Keratinocyte (primary cell): ENCODE results near the gene FES. TPM values are rescaled to one million over a fixed set of nuclear protein-coding genes. Genes with fewer than 3 reads are reported as not detected.

Source experiments
- DNase-seq: peaks from one replicate; pipeline ENCODE4 v3.0.0-alpha.2; 2011; ENCODE audit warnings: low read depth, missing footprints, low spot score
- FAIRE-seq: peaks from 2 replicates; lab custom pipeline; 2011; peaks lifted over from hg19 to GRCh38; lab: Jason Lieb, UNC
- H2AFZ ChIP-seq: 2 replicates; pipeline ENCODE4 v1.6.0; 2012; ENCODE audit warnings: low read length, control low read depth, inconsistent platforms; ENCODE audit not compliant: control insufficient read depth
- H3K27ac ChIP-seq: 2 replicates; pipeline ENCODE4 v1.5.1; 2011; ENCODE audit warnings: low read length; ENCODE audit not compliant: control insufficient read depth, insufficient read depth
- H3K27me3 ChIP-seq: 3 replicates; pipeline ENCODE4 v1.6.0; 2011; ENCODE audit warnings: low read length; ENCODE audit not compliant: control insufficient read depth, insufficient read depth; ENCODE audit errors: extremely low read depth
- H3K36me3 ChIP-seq, 2 experiments: 2 replicates in 1 of 2; 3 replicates in 1 of 2; pipeline ENCODE4 v1.5.1; 2011; ENCODE audit warnings: low read length in 2 of 2, mild to moderate bottlenecking in 1 of 2; ENCODE audit not compliant: control insufficient read depth in 2 of 2, insufficient read depth in 2 of 2; ENCODE audit errors: extremely low read depth in 1 of 2
- H3K4me1 ChIP-seq: 3 replicates; pipeline ENCODE4 v1.5.1; 2011; ENCODE audit warnings: low read length; ENCODE audit not compliant: control insufficient read depth, insufficient read depth; ENCODE audit errors: extremely low read depth
- H3K4me2 ChIP-seq: 3 replicates; pipeline ENCODE4 v1.6.0; 2011; ENCODE audit warnings: low read depth, low read length; ENCODE audit not compliant: control insufficient read depth, insufficient read depth; ENCODE audit errors: extremely low read depth
- H3K4me3 ChIP-seq, 3 experiments: fragments of 200-600 bp in 1 of 3; sonication (generic) in 1 of 3; 2 replicates in 2 of 3; 3 replicates in 1 of 3; pipeline ENCODE4 v1.5.1; 2011 to 2016; ENCODE audit warnings: low read length in 3 of 3, mild to moderate bottlenecking in 3 of 3, control low read depth in 2 of 3, inconsistent platforms in 1 of 3, low read depth in 1 of 3, mixed read lengths in 1 of 3, mixed run types in 1 of 3, moderate library complexity in 1 of 3; ENCODE audit not compliant: control insufficient read depth in 2 of 3, insufficient read depth in 2 of 3; ENCODE audit errors: extremely low read depth in 1 of 3
- H3K79me2 ChIP-seq: 2 replicates; pipeline ENCODE4 v1.6.0; 2012; ENCODE audit warnings: low read length; ENCODE audit not compliant: control insufficient read depth, insufficient read depth
- H3K9ac ChIP-seq: 3 replicates; pipeline ENCODE4 v1.6.0; 2011; ENCODE audit warnings: low read length; ENCODE audit not compliant: control insufficient read depth, insufficient read depth; ENCODE audit errors: extremely low read depth
- H3K9me1 ChIP-seq: 3 replicates; pipeline ENCODE4 v1.6.0; 2011; ENCODE audit warnings: low read length; ENCODE audit not compliant: control insufficient read depth, insufficient read depth; ENCODE audit errors: extremely low read depth
- H3K9me3 ChIP-seq: 2 replicates; pipeline ENCODE4 v1.5.1; 2012; ENCODE audit warnings: low read depth, low read length; ENCODE audit not compliant: control insufficient read depth
- H4K20me1 ChIP-seq: 3 replicates; pipeline ENCODE4 v1.6.0; 2011; ENCODE audit warnings: low read length; ENCODE audit not compliant: control insufficient read depth, insufficient read depth; ENCODE audit errors: extremely low read depth
- EZH2 ChIP-seq: IDR thresholded peaks from one replicate; pipeline ENCODE4 v1.6.1; 2012; ENCODE audit warnings: inconsistent platforms, mild to moderate bottlenecking, low read length, moderate library complexity
- dilution Hi-C: fragments of 300-500 bp; cut with MboI; formaldehyde crosslinking; loops from one replicate; pipeline ENCODE4 v1.7.0; 2020; ENCODE audit warnings: low sequenced_read_pairs; ENCODE audit not compliant: extremely low pct_ligation_motif_present
- polyA plus RNA-seq, 5 experiments: library from polyadenylated mRNA; depleted of rRNA in 3 of 5; stranded (reverse) in 3 of 5; stranded (forward) in 1 of 5; unstranded in 1 of 5; fragments of >200 nt; gene quantifications; 1 replicate in 1 of 5; 2 replicates in 3 of 5; 3 replicates in 1 of 5; pipeline versions ENCODE4 v1.2.1 to v1.2.3, GENCODE V29; 2011 to 2012; ENCODE audit warnings: missing spikeins in 2 of 5, low read depth in 1 of 5, low replicate concordance in 1 of 5
- TF ChIP-seq, protein P1 (sequence below), 3 experiments: IDR thresholded peaks in 1 of 3; conservative IDR thresholded peaks in 1 of 3; optimal IDR thresholded peaks in 1 of 3; 2 replicates in 2 of 3; 3 replicates in 1 of 3; pipeline versions ENCODE3 to v1.5.1; 2011; ENCODE audit warnings: low read length in 3 of 3, mild to moderate bottlenecking in 3 of 3, moderate library complexity in 2 of 3, control low read depth in 1 of 3, inconsistent platforms in 1 of 3; ENCODE audit not compliant: insufficient read depth in 2 of 3; ENCODE audit errors: extremely low read depth in 1 of 3

FES gene
- polyA plus RNA-seq, 1 donor (not counting 4 experiments of a cell fraction or from before 2014, with no cell fraction given) = 0.34 TPM

DNA sequence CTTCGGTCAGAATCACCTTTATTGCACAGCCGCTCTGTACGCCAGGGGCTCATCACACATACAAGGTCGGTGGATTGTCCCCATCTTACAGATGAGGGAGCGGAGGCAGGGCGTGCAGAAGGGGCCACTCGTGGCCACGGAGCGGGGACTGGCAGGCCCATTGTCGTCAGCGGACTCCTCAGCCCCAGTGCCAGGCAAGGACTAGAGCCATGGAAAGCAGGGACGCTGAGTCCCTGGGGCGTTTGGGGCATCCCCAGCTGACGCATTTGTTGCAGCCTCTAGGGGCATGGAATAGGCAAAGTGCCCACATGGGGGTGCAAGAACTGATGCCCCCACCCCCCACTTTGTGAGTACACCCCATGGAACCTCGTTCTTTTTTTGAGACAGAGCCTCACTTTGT lies 45.8 kb upstream of the FES start:
- H3K9me3 ChIP-seq = no peaks in the 10 kb centered on the region
- no peaks in the 10 kb centered on the region for H3K36me3 ChIP-seq
- no peak overlapping the region for H2AFZ ChIP-seq
- dilution Hi-C loops = no loop called here
- H3K27ac ChIP-seq = no peak overlapping the region
- TF ChIP-seq, protein P1, sequence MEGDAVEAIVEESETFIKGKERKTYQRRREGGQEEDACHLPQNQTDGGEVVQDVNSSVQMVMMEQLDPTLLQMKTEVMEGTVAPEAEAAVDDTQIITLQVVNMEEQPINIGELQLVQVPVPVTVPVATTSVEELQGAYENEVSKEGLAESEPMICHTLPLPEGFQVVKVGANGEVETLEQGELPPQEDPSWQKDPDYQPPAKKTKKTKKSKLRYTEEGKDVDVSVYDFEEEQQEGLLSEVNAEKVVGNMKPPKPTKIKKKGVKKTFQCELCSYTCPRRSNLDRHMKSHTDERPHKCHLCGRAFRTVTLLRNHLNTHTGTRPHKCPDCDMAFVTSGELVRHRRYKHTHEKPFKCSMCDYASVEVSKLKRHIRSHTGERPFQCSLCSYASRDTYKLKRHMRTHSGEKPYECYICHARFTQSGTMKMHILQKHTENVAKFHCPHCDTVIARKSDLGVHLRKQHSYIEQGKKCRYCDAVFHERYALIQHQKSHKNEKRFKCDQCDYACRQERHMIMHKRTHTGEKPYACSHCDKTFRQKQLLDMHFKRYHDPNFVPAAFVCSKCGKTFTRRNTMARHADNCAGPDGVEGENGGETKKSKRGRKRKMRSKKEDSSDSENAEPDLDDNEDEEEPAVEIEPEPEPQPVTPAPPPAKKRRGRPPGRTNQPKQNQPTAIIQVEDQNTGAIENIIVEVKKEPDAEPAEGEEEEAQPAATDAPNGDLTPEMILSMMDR (optimal IDR thresholded peaks at IDR 0.05 in 1 of 3, IDR thresholded peaks at IDR 0.05 in 1 of 3, conservative IDR thresholded peaks at IDR 0.05 in 1 of 3; ENCODE audit: extremely low read depth in 1 of 3, insufficient read depth in 2 of 3, low read length in 3 of 3) = no peak
- no peak for TF ChIP-seq EZH2
- no peaks in the 10 kb centered on the region for H3K9me1 ChIP-seq
- no peaks in the 10 kb centered on the region for H3K79me2 ChIP-seq
- H3K4me2 ChIP-seq = no peak overlapping the region
- no peak overlapping the region for H3K4me3 ChIP-seq
- peaks cover 9% of the 10 kb centered on the region for H3K4me1 ChIP-seq
- no peak for FAIRE-seq
- DNase-seq = no peak
- H4K20me1 ChIP-seq = no peaks in the 10 kb centered on the region
- H3K27me3 ChIP-seq = no peaks in the 10 kb centered on the region
- H3K9ac ChIP-seq = no peak overlapping the region

DNA sequence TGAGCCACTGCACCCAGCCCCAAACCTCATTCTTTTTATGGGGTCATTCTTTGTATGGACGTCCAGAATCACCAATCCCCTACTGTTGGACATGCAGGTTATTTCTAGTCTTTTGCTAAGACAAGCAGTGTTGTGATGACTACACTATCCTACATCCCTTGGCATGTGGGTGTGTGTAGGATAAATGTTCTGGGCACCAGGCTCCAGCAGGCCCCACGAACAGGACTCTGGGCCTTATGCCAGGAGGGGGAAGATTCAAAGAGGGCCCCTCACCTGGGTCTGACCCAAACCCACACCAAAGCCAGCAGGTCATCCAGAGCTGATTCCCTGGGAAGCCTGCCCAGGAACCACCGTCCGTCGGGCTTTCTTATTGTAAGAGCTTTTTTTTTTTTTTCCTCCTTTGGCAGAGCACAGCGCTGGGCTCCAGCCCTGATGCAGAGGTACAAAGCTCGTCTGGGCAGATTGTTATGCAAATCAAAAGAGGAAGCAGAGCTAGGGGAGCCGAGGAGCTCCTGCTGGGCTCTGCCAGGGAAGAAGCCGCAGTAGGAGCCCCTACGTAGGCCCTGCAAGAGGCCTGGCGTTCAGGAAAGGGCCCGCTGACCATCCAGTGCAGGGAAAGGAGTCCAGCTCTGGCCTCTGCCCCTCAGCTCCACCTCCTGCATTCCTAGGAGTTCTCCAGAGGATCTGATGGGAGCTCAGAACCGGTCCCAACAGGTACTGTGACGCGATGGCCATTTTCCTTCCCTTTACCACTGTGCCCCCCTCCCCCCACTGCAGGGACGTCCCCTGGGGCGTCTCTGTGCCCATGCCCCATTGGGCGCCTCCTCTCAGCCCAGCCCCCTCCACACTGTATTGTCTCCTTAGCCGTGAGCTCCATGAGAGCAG lies 44.9 kb upstream of the FES start:
- Histone ChIP-seq H3K4me3 (no peak overlapping the region), H2AFZ (peak overlapping the region; percentile 63), H3K9me3 (no peaks in the 10 kb centered on the region), H3K27ac (peak overlapping the region; percentile 18), H3K9me1 (no peaks in the 10 kb centered on the region), H4K20me1 (no peaks in the 10 kb centered on the region), H3K27me3 (no peaks in the 10 kb centered on the region), H3K4me1 (peaks cover 9% of the 10 kb centered on the region), H3K4me2 (peak overlapping the region; percentile 42), H3K79me2 (no peaks in the 10 kb centered on the region), H3K9ac (peak overlapping the region; percentile 51), H3K36me3 (no peaks in the 10 kb centered on the region)
- DNase-seq = no peak
- no peak for TF ChIP-seq EZH2
- TF ChIP-seq, protein P1 (optimal IDR thresholded peaks at IDR 0.05 in 1 of 3, IDR thresholded peaks at IDR 0.05 in 1 of 3, conservative IDR thresholded peaks at IDR 0.05 in 1 of 3; ENCODE audit: extremely low read depth in 1 of 3, insufficient read depth in 2 of 3, low read length in 3 of 3) = no peak
- dilution Hi-C loops = no loop called here
- FAIRE-seq = no peak
